ENCODE data around the gene OPCML.

- TF ChIP-seq CTCF (IDR thresholded peaks at IDR 0.05) (no peak), POLR2A (IDR thresholded peaks at IDR 0.05; ENCODE audit: low read depth) (no peak), POLR2AphosphoS5 (IDR thresholded peaks at IDR 0.05) (no peak)
Measured at GRCh38 chr11:133425245-133425644, 107.1 kb downstream of the OPCML start.

Measured in esophagus muscularis mucosa (tissue), 3 donors.